Measurements from ENCODE around the gene SPAM1.

Gene SPAM1

DNA sequence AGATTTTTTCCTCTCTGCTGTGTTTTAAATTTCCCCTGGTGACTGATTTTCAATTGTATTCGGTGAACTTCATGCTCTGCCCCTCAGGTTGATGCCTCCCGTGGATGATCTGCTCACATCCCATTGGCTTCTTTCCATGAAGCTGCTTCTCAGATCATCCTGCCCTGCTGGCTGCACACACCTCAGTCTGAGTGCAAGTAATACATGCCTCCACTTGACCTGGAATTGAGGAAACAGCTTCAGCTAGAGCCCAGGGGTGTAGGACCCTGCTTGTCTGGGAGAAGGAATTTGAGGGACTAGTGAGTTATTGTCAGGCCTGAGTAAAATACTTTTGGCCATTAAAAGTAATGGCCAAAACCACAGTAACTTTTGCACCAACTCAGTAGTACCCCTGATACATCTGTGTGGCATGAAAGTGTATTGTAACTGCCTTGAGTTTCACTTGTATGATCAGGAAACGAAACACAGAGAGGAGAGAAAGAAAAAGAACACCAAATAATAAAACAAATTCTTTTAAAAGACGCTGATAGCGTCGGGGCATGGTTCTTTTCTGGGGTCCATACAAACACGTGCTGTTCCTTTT lies 49.4 kb downstream of the SPAM1 start:
- no peaks in the 10 kb centered on the region for H3K9me2 ChIP-seq (replicated peaks; ENCODE audit: control insufficient read depth, low read length)
- H3K9me3 ChIP-seq (ENCODE audit: control insufficient read depth, insufficient read depth, low read length): no peaks in the 10 kb centered on the region
- H3K27me3 ChIP-seq (ENCODE audit: control insufficient read depth, low read length): no peaks in the 10 kb centered on the region
- H3K4me1 ChIP-seq (ENCODE audit: control insufficient read depth, low read length): no peaks in the 10 kb centered on the region
- H3K79me2 ChIP-seq (ENCODE audit: control insufficient read depth, low read length): no peaks in the 10 kb centered on the region
- no peaks in the 10 kb centered on the region for H3K36me3 ChIP-seq (ENCODE audit: control insufficient read depth, low read length)
- no peak for TF ChIP-seq EZH2phosphoT487 (IDR thresholded peaks at IDR 0.05; ENCODE audit: borderline replicate concordance, low read length)
- TF ChIP-seq CTCF (IDR thresholded peaks at IDR 0.05; ENCODE audit: low read depth, low read length, poor library complexity, severe bottlenecking): no peak
- no peaks in the 10 kb centered on the region for H4K20me1 ChIP-seq (ENCODE audit: control insufficient read depth, insufficient read depth, low read depth, low read length)
- H3F3A ChIP-seq (ENCODE audit: control insufficient read depth, insufficient read depth): no peaks in the 10 kb centered on the region
- no peak overlapping the region for H3K4me2 ChIP-seq (ENCODE audit: low read length)
- no peak overlapping the region for H3K4me3 ChIP-seq (ENCODE audit: low read length)
- no peak overlapping the region for H3K27ac ChIP-seq (ENCODE audit: low read depth, low read length)

DNA sequence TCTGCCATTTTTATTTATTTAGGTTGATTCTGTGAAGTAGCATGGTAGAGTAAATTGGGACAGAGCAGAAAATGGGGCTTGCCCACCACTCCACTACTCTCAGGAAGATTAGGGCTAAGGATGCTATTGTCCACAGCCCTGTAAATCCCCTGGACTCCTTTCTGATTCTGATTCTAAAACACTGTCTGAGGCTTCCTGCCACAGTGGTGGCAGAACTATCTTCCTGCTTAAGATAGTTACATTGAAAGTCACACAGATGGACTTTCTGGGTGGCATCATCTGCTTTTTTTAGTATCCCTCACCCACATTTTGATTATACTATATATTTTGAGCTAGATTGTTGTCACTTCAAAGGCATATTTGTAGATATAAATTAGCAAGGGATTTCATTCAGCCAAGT lies 50.0 kb downstream of the SPAM1 start:
- TF ChIP-seq EZH2phosphoT487 (IDR thresholded peaks at IDR 0.05; ENCODE audit: borderline replicate concordance, low read length) (no peak), CTCF (IDR thresholded peaks at IDR 0.05; ENCODE audit: low read depth, low read length, poor library complexity, severe bottlenecking) (no peak)
- H3K27ac ChIP-seq (ENCODE audit: low read depth, low read length): no peak overlapping the region
- H3F3A ChIP-seq (ENCODE audit: control insufficient read depth, insufficient read depth): no peaks in the 10 kb centered on the region
- no peaks in the 10 kb centered on the region for H3K4me1 ChIP-seq (ENCODE audit: control insufficient read depth, low read length)
- H4K20me1 ChIP-seq (ENCODE audit: control insufficient read depth, insufficient read depth, low read depth, low read length): no peaks in the 10 kb centered on the region
- no peak overlapping the region for H3K4me3 ChIP-seq (ENCODE audit: low read length)
- H3K79me2 ChIP-seq (ENCODE audit: control insufficient read depth, low read length): no peaks in the 10 kb centered on the region
- H3K9me3 ChIP-seq (ENCODE audit: control insufficient read depth, insufficient read depth, low read length): no peaks in the 10 kb centered on the region
- H3K36me3 ChIP-seq (ENCODE audit: control insufficient read depth, low read length): no peaks in the 10 kb centered on the region
- H3K27me3 ChIP-seq (ENCODE audit: control insufficient read depth, low read length): no peaks in the 10 kb centered on the region
- no peak overlapping the region for H3K4me2 ChIP-seq (ENCODE audit: low read length)
- no peaks in the 10 kb centered on the region for H3K9me2 ChIP-seq (replicated peaks; ENCODE audit: control insufficient read depth, low read length)

DNA sequence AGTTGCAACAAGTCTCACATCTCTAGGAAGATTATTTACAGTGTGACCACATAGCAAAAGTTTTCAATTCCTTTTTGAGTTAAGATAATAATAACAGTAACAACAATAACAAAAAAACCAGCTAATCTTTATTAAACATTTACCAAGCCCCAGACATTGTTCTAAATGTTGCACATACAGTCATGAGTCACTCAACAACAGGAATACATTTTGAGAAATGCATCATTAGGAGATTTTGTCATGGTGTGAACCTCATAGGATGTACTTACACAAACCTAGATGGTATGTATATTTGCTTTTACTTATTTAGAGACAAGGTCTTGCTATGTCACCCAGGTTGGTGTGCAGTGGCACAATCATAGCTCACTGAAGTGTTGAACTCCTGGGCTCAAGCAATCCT lies 52.0 kb downstream of the SPAM1 start:
- Histone ChIP-seq H3K4me1 (ENCODE audit: control insufficient read depth, low read length) (no peaks in the 10 kb centered on the region), H3K9me2 (replicated peaks; ENCODE audit: control insufficient read depth, low read length) (no peaks in the 10 kb centered on the region), H3K4me3 (ENCODE audit: low read length) (no peak overlapping the region), H3K79me2 (ENCODE audit: control insufficient read depth, low read length) (no peaks in the 10 kb centered on the region), H3K36me3 (ENCODE audit: control insufficient read depth, low read length) (no peaks in the 10 kb centered on the region), H3K27ac (ENCODE audit: low read depth, low read length) (no peak overlapping the region), H3K4me2 (ENCODE audit: low read length) (no peak overlapping the region), H3K27me3 (ENCODE audit: control insufficient read depth, low read length) (no peaks in the 10 kb centered on the region), H4K20me1 (ENCODE audit: control insufficient read depth, insufficient read depth, low read depth, low read length) (no peaks in the 10 kb centered on the region), H3K9me3 (ENCODE audit: control insufficient read depth, insufficient read depth, low read length) (no peaks in the 10 kb centered on the region), H3F3A (ENCODE audit: control insufficient read depth, insufficient read depth) (no peaks in the 10 kb centered on the region)
- no peak for TF ChIP-seq CTCF (IDR thresholded peaks at IDR 0.05; ENCODE audit: low read depth, low read length, poor library complexity, severe bottlenecking)
- TF ChIP-seq EZH2phosphoT487 (IDR thresholded peaks at IDR 0.05; ENCODE audit: borderline replicate concordance, low read length): no peak
